SK-N-MC (cell line): ENCODE results near the gene ZKSCAN2.

ENCODE experiments used
- DNase-seq: peaks from one replicate; pipeline ENCODE4 v3.0.0-alpha.2; 2011; ENCODE audit warnings: low read depth, low spot score
- H3K27ac ChIP-seq: fragments of 200-600 bp; sonication (generic); 2 replicates; pipeline ENCODE4 v1.5.1; 2016; ENCODE audit warnings: mixed run types
- H3K36me3 ChIP-seq: fragments of 200-600 bp; sonication (generic); 2 replicates; pipeline ENCODE4 v1.6.1; 2017; ENCODE audit warnings: antibody characterized with exemption, low read length, mixed read lengths; ENCODE audit not compliant: insufficient read depth
- H3K4me3 ChIP-seq: fragments of 200-600 bp; sonication (generic); 2 replicates; pipeline ENCODE4 v1.5.1; 2016
- H3K9ac ChIP-seq: fragments of 200-600 bp; sonication (generic); 2 replicates; pipeline ENCODE4 v1.8.0; 2017; ENCODE audit warnings: mixed run types, mixed read lengths; ENCODE audit not compliant: insufficient read length
- H3K9me3 ChIP-seq: fragments of 200-600 bp; sonication (generic); 2 replicates; pipeline ENCODE4 v1.6.1; 2017; ENCODE audit warnings: low read depth, mild to moderate bottlenecking, antibody characterized with exemption, low read length, moderate library complexity, mixed read lengths
- EZH2 ChIP-seq: fragments of 200-600 bp; sonication (generic); IDR thresholded peaks from one replicate; pipeline ENCODE4 v1.6.1; 2017; ENCODE audit warnings: antibody characterized with exemption
- FOXP2 ChIP-seq: optimal IDR thresholded peaks from 2 replicates; pipeline ENCODE3; 2011; ENCODE audit warnings: mild to moderate bottlenecking, moderate library complexity; ENCODE audit not compliant: insufficient read depth; ENCODE audit errors: extremely low read length, control extremely low read depth
- POLR2AphosphoS5 ChIP-seq: IDR thresholded peaks from 2 replicates; pipeline ENCODE4 v1.6.1; 2012; ENCODE audit warnings: mild to moderate bottlenecking, low read depth, low read length, borderline replicate concordance

ZKSCAN2 gene

DNA sequence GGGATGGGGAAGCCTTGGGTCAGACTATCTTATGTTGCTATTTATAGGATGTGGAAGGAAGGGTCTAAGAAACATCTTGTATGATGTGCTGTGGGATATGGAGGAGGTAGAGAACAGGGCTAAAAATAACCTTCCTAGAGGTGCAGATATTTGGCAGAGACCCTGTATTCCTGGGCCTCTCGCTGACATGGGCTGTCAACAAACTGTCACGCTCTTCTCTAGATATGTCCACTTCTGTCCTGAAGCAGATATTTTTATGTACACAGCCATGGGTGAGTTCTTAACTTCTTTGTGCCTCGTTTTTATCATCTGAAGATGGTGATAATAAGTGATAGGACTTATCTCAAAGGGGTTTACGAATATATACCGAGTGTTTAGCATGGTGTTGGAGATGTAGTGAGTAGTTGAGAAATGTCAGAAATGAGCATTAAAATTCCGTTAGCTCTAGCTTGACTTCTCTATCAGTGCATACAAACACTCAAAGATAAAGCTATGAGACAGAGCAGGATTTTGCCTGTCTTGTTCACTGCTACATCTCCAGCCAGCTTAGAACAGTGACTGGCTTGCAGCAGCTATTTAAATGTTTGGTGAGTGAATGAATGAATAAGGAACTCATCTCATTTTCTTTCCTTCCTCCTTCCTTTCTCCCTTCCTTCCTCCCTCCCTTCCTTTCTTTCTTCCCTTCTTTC, 43.8 kb downstream of the ZKSCAN2 start:
- TF ChIP-seq EZH2, result no peak
- TF ChIP-seq POLR2AphosphoS5, result no peak
- no peak for TF ChIP-seq FOXP2
- H3K9me3 ChIP-seq, result no peaks in the 10 kb centered on the region
- no peak overlapping the region for H3K27ac ChIP-seq
- H3K36me3 ChIP-seq, result no peaks in the 10 kb centered on the region
- no peak overlapping the region for H3K9ac ChIP-seq
- no peak overlapping the region for H3K4me3 ChIP-seq
- no peak for DNase-seq

GRCh38 chr16:25212636-25213035, 45.0 kb downstream of the ZKSCAN2 start:
- no peaks in the 10 kb centered on the region for H3K36me3 ChIP-seq
- no peak for TF ChIP-seq FOXP2
- TF ChIP-seq EZH2, result no peak
- TF ChIP-seq POLR2AphosphoS5, result no peak
- no peaks in the 10 kb centered on the region for H3K9me3 ChIP-seq
- no peak overlapping the region for H3K4me3 ChIP-seq
- DNase-seq, result no peak
- H3K9ac ChIP-seq, result no peak overlapping the region
- H3K27ac ChIP-seq, result no peak overlapping the region

DNA sequence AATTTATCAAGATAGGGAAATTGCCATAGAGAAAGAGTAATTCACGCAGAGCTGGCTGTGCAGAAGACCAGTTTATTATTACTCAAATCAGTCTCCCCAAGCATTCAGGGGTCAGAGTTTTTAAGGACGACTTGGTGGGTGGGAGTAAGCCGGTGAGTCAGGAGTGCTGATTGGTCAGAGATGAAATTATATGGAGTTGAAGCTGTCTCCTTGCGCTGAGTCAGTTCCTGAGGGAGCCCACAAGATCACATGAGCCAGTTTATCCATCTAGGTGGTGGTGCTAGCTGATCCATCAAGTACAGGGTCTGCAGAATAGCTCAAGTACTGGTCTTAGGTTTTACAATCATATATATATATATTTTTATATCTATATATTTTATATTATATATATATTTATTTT, 46.9 kb downstream of the ZKSCAN2 start:
- DNase-seq, result no peak
- H3K9me3 ChIP-seq, result no peaks in the 10 kb centered on the region
- no peaks in the 10 kb centered on the region for H3K36me3 ChIP-seq
- no peak overlapping the region for H3K27ac ChIP-seq
- H3K9ac ChIP-seq, result no peak overlapping the region
- no peak overlapping the region for H3K4me3 ChIP-seq
- TF ChIP-seq POLR2AphosphoS5, result no peak
- no peak for TF ChIP-seq EZH2
- no peak for TF ChIP-seq FOXP2

DNA sequence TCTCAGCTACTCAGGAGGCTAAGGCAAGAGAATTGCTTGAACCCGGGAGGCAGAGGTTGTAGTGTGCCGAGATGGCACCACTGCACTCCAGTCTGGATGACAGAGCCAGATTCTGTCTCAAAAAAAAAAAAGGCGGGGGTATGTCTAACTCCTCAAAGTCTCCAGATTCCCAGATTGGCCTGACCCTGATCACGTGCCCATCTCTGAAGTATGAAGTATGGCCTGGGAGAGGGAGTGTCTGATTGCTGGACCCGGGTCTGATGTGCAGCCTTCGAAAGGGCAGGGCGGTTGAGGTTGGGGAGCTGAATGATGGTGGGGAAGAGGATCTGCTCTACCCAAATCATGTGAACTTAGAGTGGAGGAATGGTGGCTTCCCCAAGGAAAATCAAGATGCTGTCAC, 58.2 kb downstream of the ZKSCAN2 start:
- Histone ChIP-seq H3K36me3 (no peaks in the 10 kb centered on the region), H3K9me3 (no peaks in the 10 kb centered on the region), H3K4me3 (no peak overlapping the region), H3K9ac (no peak overlapping the region), H3K27ac (no peak overlapping the region)
- TF ChIP-seq EZH2, result no peak
- TF ChIP-seq FOXP2, result no peak
- no peak for TF ChIP-seq POLR2AphosphoS5
- no peak for DNase-seq

GRCh38 chr16:25198021-25198420, 59.6 kb downstream of the ZKSCAN2 start:
- no peak for DNase-seq
- H3K9me3 ChIP-seq, result no peaks in the 10 kb centered on the region
- no peaks in the 10 kb centered on the region for H3K36me3 ChIP-seq
- H3K27ac ChIP-seq, result no peak overlapping the region
- H3K4me3 ChIP-seq, result no peak overlapping the region
- no peak overlapping the region for H3K9ac ChIP-seq
- TF ChIP-seq FOXP2 (no peak), EZH2 (no peak), POLR2AphosphoS5 (no peak)

- TF ChIP-seq FOXP2 (no peak), EZH2 (no peak), POLR2AphosphoS5 (no peak)
Observed at GRCh38 chr16:25194273-25194878, 63.3 kb downstream of the ZKSCAN2 start.

GRCh38 chr16:25192096-25192495, 65.5 kb downstream of the ZKSCAN2 start:
- no peak overlapping the region for H3K9ac ChIP-seq
- no peak overlapping the region for H3K27ac ChIP-seq
- no peaks in the 10 kb centered on the region for H3K9me3 ChIP-seq
- TF ChIP-seq FOXP2 (no peak), POLR2AphosphoS5 (no peak), EZH2 (no peak)
- H3K4me3 ChIP-seq, result no peak overlapping the region
- H3K36me3 ChIP-seq, result no peaks in the 10 kb centered on the region
- DNase-seq, result no peak

More at GRCh38 chr16:25194273-25194878, 63.3 kb downstream of the ZKSCAN2 start:
- DNase-seq, result no peak
- no peak overlapping the region for H3K9ac ChIP-seq
- H3K9me3 ChIP-seq, result no peaks in the 10 kb centered on the region
- no peak overlapping the region for H3K4me3 ChIP-seq
- H3K36me3 ChIP-seq, result no peaks in the 10 kb centered on the region
- no peak overlapping the region for H3K27ac ChIP-seq

DNA sequence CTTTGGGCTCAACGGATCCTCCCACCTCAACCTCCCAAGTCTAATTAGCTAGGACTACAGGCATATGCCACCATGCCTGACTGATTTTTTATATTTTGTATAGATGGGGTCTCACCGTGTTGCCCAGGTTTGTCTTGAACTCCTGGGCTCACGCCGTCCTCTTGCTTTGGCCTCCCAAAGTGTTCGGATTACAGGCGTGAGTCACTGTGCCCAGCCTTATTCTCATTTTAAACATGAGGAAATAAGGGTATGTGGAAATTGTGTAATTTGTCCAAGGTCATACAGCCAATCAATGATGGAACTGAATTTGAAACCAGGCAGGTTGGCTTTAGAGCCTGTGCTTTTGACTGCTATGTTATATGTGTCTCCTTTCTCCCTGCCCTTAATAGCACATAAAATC, 68.3 kb downstream of the ZKSCAN2 start:
- no peaks in the 10 kb centered on the region for H3K36me3 ChIP-seq
- H3K27ac ChIP-seq, result no peak overlapping the region
- no peak for DNase-seq
- TF ChIP-seq EZH2 (no peak), POLR2AphosphoS5 (no peak), FOXP2 (no peak)
- H3K9ac ChIP-seq, result no peak overlapping the region
- H3K9me3 ChIP-seq, result no peaks in the 10 kb centered on the region
- H3K4me3 ChIP-seq, result no peak overlapping the region

- Histone ChIP-seq H3K9ac (no peak overlapping the region), H3K27ac (no peak overlapping the region), H3K4me3 (no peak overlapping the region), H3K36me3 (no peaks in the 10 kb centered on the region), H3K9me3 (no peaks in the 10 kb centered on the region)
- TF ChIP-seq POLR2AphosphoS5, result no peak
- no peak for DNase-seq
Observed at GRCh38 chr16:25187491-25187795, 70.2 kb downstream of the ZKSCAN2 start.
